Ecto neural progenitor cell (in vitro differentiated cells): Measurements from ENCODE around the gene ODF2L.

Source experiments
- DNase-seq: peaks from one replicate; pipeline ENCODE4 v3.0.0-alpha.2; 2018; ENCODE audit warnings: low spot score

ODF2L gene

DNA sequence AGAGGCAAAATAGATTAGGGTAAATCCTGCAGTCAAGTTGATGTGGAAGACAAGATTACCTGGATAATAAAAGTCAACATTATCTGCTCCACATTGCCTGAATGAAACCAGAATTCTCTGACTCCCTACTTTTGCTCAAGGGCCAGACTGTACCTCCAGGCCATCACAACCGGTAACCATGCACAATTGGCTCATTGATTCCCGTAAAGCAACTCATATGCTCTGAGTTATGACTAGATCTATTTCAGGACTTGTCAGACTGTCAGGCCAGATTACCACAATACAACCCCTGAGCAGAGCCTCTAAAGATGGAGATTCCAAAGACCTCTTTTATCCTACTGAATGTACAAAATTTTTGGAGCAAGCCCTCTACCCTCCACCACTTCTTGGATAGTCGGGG is 90.4 kb downstream of the ODF2L start:
- no peak for DNase-seq

GRCh38 chr1:86303041-86303690 is 93.0 kb downstream of the ODF2L start:
- no peak for DNase-seq
